GM19463 (cell line): Measurements from ENCODE around the gene PYY.
"Not testable (repeated sequence)": the region's sequence is repeated elsewhere in the genome, so short reads cannot be mapped to it uniquely, and the experiment has no call there.

Experiments
- ATAC-seq: cut with Tn5 transposase; IDR thresholded peaks from one replicate; pipeline ENCODE4 v1.9.1; 2021; ENCODE audit warnings: mild to moderate bottlenecking, moderate library complexity; ENCODE audit not compliant: unreplicated experiment

PYY gene

GRCh38 chr17:43979011-43979410 lies 25.3 kb upstream of the PYY start:
- ATAC-seq, result no peak

GRCh38 chr17:43978078-43978477 lies 24.3 kb upstream of the PYY start:
- ATAC-seq, result no peak

GRCh38 chr17:43976963-43977837 lies 23.5 kb upstream of the PYY start:
- ATAC-seq, result no peak

GRCh38 chr17:43975898-43976297 lies 22.2 kb upstream of the PYY start:
- no peak for ATAC-seq

GRCh38 chr17:43974382-43975266 lies 20.9 kb upstream of the PYY start:
- no peak for ATAC-seq

GRCh38 chr17:43972444-43973212 lies 18.9 kb upstream of the PYY start:
- ATAC-seq, result not testable (repeated sequence)

GRCh38 chr17:43971436-43971835 lies 17.7 kb upstream of the PYY start:
- not testable (repeated sequence) for ATAC-seq

GRCh38 chr17:43970366-43970765 lies 16.6 kb upstream of the PYY start:
- ATAC-seq, result no peak

GRCh38 chr17:43967251-43967875 lies 13.6 kb upstream of the PYY start:
- no peak for ATAC-seq

GRCh38 chr17:43966276-43966675 lies 12.5 kb upstream of the PYY start:
- ATAC-seq, result no peak

GRCh38 chr17:43962479-43962878 lies 8.7 kb upstream of the PYY start:
- ATAC-seq, result no peak

GRCh38 chr17:43961954-43962353 lies 8.2 kb upstream of the PYY start:
- no peak for ATAC-seq

- not testable (repeated sequence) for ATAC-seq
Observed at GRCh38 chr17:43961292-43961691, 7.6 kb upstream of the PYY start.

GRCh38 chr17:43958748-43959352 lies 5.1 kb upstream of the PYY start:
- no peak for ATAC-seq

- ATAC-seq, result no peak
Observed at GRCh38 chr17:43956222-43956621, 2.5 kb upstream of the PYY start.

- no peak for ATAC-seq
Observed at GRCh38 chr17:43952724-43953666, 745 bp downstream of the PYY start.

- ATAC-seq, result no peak
Observed at GRCh38 chr17:43952351-43952723, 1.4 kb downstream of the PYY start.

- ATAC-seq, result no peak
Observed at GRCh38 chr17:43951750-43952149, 2.0 kb downstream of the PYY start.

GRCh38 chr17:43950554-43950953 lies 3.2 kb downstream of the PYY start:
- no peak for ATAC-seq
